NB4 (cell line): ENCODE measurements around the gene CSMD2.

Experiments
- DNase-seq: peaks from one replicate; pipeline ENCODE4 v3.0.0; 2010; ENCODE audit warnings: low read depth
- H3K4me3 ChIP-seq: one replicate; pipeline ENCODE4 v1.5.1; 2011; ENCODE audit warnings: mild to moderate bottlenecking, low read depth, low read length, moderate library complexity
- CTCF ChIP-seq: IDR thresholded peaks from one replicate; pipeline ENCODE4 v1.5.1; 2012; ENCODE audit warnings: low read depth, low read length
- MAX ChIP-seq: IDR thresholded peaks from 2 replicates; pipeline ENCODE4 v1.6.1; 2011; ENCODE audit warnings: low read depth, low read length
- MYC ChIP-seq: IDR thresholded peaks from 2 replicates; pipeline ENCODE4 v1.6.1; 2011; ENCODE audit warnings: low read depth, low read length
- POLR2A ChIP-seq: IDR thresholded peaks from 2 replicates; pipeline ENCODE4 v1.6.1; 2011; ENCODE audit warnings: mild to moderate bottlenecking; ENCODE audit not compliant: insufficient read length; ENCODE audit errors: extremely low read depth

The CSMD2 gene

GRCh38 chr1:33656467-33657005 lies 508.5 kb downstream of the CSMD2 start:
- DNase-seq: no peak
- no peak for TF ChIP-seq POLR2A
- no peak overlapping the region for H3K4me3 ChIP-seq

DNA sequence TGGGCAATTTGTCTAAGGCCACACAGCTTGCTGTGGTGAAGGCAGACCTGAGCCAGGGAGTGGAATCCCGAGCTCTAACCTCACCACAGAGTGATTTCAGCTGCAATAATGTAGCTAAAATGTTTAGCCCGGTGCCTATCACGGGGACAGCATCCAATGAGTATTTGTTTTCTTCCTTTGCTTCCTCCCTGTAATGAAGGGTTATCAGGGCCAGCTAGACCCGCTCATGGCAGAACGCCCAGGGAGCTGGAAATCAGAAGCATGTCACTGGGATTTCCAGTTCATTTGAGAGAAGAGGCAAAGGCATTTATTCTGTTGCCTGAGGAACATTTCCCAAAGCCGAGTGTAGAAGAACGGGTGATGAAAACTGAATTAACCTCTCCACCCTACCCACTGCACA lies 509.5 kb downstream of the CSMD2 start:
- no peak for DNase-seq
- TF ChIP-seq MAX: no peak
- TF ChIP-seq MYC: no peak
- TF ChIP-seq POLR2A: no peak
- no peak for TF ChIP-seq CTCF
- no peak overlapping the region for H3K4me3 ChIP-seq

DNA sequence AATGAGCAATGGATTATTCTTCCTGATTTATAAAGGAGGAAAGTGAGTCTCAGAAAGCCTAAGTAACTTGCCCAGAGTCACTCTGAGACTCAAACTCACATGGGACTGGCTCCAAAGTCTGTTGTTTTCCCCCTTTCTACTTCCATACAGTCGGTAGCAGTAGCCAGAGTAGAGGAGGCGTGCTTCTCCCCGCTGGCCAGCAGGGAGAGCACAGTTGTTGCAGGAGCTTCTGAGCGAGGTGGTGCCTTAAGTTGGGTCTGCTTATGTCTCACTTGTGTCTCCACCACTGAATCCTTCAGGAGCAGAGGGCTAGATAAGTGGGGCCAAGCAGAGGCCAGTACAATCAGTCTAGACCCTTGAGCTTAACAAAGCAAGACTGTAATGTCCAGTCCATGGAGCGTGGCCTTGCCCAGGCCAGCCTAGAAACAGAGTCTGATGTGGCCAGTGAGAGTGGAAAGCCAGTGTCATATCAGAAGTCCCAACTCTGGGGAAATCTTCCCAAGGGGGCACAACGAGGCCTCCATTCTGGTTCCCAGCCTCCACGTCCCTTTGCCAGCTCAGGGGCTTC lies 510.7 kb downstream of the CSMD2 start:
- peak; percentile 41 for DNase-seq
- peak; percentile 51 for TF ChIP-seq CTCF
- no peak for TF ChIP-seq POLR2A
- no peak overlapping the region for H3K4me3 ChIP-seq

DNA sequence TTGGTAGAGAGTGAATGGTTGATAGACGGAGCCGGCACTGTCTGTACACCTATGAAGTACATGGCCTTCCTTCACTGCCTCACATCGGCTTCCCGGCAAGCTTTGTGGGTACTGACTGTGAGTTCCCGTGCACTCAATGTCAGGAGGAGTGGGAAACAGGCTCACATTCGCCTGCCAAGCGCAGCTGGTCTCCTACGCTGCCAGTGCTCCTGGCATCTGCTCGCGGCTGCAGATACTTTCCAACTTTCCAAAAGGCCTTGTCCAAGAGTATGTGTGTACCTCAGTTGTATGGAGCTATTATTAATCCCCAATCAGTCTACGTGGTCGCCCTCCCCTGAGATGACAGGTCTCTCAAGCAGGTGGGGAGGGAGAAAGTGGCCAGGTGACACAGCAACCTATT lies 511.8 kb downstream of the CSMD2 start:
- TF ChIP-seq MYC (no peak), MAX (no peak), CTCF (no peak), POLR2A (no peak)
- H3K4me3 ChIP-seq: no peak overlapping the region
- DNase-seq: no peak

DNA sequence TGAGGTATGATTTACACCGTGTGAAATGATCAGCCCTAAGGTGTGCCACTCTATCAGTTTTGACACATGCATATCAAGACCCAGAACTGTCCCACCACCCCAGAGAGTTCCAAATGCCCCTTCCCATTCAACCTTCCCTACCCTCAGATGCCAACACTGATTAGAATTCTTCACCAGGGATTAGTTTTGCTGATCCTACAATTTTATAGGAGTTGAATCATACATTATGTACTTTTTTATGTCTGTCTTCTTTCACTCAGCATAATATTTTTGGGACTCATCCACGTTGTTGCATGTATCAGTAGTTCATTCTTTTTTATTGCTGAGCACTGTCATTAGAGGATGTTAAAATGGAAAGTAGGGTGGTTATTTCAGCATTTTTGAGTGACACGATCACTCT lies 514.3 kb downstream of the CSMD2 start:
- H3K4me3 ChIP-seq: no peak overlapping the region
- DNase-seq: no peak
- TF ChIP-seq CTCF (no peak), MYC (no peak), MAX (no peak), POLR2A (no peak)

- H3K4me3 ChIP-seq: no peak overlapping the region
- TF ChIP-seq CTCF (no peak), POLR2A (no peak)
- DNase-seq: no peak
Observed at GRCh38 chr1:33649759-33650158, 515.3 kb downstream of the CSMD2 start.
